HG03354 (cell line): ENCODE data around the gene SLC51B.
"Not testable (repeated sequence)": the region's sequence is repeated elsewhere in the genome, so short reads cannot be mapped to it uniquely, and the experiment has no call there.

Source experiments
- ATAC-seq: cut with Tn5 transposase; IDR thresholded peaks from one replicate; pipeline ENCODE4 v1.9.1; 2021; ENCODE audit warnings: mild to moderate bottlenecking; ENCODE audit not compliant: unreplicated experiment, poor library complexity, severe bottlenecking

The SLC51B gene

GRCh38 chr15:65094294-65094995 is 49.3 kb downstream of the SLC51B start:
- ATAC-seq = no peak

- ATAC-seq = no peak
Measured at GRCh38 chr15:65095011-65095746, 50.0 kb downstream of the SLC51B start.

DNA sequence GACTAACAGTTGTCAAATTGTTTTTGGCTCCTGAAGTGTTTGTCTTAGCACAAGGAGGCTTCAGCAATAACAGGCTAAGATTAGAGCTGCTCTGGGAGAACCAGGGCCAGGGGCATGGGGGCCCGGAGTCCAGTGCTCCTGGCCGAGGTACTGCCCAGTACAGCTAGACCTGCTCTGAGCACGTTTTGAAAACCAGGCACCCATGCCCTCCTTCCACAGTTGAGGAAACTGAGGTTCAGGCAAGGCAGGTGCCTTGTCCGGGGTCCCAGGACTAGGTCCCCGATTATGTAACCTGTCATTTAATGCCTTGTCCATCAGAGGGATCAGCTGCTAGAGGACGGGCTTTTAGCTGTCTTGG is 50.5 kb downstream of the SLC51B start:
- no peak for ATAC-seq

DNA sequence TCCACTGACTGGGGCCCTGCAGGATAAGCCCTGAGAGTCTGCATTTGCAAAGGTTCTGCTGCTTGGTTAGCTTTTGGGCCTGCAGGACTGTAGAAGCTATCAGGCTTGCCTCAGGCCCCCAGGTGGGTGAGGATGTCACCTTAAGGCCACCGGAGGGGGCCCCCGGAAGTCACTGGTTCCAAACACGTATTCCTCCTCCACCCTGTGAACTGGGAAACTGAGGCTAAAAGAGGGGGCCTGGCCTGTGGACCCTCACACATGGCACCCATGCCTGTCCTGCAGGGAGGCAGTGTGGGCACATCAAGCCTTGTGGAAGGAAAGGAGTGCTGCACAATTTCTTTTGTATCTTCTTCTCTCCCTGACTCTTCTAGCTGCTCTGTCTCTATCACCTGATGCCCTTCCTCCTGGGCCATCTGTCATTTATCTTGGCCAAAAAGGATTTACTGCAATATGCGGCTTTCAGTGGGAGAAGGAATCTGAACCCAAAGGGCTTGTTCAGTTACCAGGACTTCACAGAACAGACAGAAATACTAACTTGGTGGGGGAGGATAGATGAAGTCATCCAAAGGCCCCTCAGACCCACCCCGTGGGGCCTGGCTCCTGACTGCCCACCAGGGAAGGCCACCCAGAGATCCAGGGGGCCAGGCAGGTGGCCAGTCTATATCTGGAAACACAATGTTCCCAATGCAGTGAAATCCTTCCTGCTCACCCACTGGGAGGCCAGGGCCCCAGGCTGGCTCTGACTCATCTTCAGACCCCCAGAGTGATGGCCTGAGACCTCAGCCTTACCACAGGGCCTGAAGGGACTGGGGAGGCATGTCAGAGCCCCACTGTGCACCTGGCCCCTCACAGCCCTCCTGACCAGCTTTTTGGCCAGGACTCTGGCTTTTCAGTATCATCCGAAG is 51.5 kb downstream of the SLC51B start:
- ATAC-seq = no peak

GRCh38 chr15:65097651-65098263 is 52.6 kb downstream of the SLC51B start:
- ATAC-seq = no peak

- no peak for ATAC-seq
Measured at GRCh38 chr15:65099336-65099735, 54.1 kb downstream of the SLC51B start.

DNA sequence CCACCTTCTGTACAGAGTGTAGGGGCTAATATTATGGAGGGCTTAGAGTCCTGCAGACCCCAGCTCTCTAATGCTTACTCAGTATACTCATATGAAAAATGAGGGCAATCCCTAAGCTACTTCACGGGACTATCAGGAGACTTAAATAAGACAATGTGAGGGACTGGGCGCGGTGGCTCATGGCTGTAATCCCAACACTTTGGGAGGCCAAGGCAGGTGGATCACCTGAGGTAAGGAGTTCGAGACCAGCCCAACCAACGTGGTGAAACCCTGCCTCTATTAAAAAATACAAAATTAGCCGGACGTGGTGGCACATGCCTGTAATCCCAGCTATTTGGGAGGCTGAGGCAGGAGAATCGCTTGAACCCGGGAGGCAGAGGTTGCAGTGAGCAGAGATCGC is 54.6 kb downstream of the SLC51B start:
- ATAC-seq = not testable (repeated sequence)

- ATAC-seq = no peak
Measured at GRCh38 chr15:65100442-65100841, 55.3 kb downstream of the SLC51B start.

GRCh38 chr15:65101411-65101890 is 56.3 kb downstream of the SLC51B start:
- ATAC-seq = no peak

DNA sequence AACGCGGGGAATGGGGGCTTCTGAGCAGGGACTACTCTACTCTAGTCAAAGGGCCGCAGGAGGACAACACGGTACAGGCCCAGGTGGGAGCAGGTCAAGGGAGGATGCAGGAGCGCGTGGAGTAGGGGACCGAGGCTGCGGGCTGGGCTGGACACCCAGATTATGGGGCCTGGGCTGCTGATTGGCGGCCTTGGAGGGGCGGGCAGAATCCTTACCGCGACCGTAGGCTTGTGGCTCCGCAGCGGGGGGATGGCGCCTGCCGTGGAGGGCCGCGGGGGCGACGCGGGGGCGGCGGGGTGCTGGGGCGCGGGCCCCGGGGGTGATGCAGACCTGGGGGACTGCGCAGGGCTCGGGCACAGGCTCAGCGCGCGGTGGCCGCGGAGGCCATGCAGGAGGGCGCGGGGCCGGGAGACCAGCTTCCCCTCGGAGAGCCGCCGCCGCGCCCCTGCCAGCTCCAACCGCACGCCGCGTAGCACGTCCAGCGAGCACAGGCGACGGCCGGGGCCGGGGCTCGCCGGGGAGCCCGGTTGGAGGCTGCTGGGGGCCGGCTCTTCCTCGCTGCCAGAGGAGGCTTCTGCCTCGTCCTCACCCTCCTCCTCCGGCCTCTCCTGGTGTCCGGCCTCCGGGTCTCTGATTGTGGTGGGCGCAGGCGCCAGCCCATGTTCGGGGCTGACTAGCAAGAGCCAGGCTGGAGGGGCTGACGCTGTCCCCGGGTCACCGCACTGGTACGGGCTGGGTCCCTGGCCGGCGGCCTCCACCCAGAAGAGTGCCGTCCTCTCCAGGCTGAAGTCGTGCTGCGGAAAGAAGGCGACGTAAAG is 56.9 kb downstream of the SLC51B start:
- no peak for ATAC-seq

DNA sequence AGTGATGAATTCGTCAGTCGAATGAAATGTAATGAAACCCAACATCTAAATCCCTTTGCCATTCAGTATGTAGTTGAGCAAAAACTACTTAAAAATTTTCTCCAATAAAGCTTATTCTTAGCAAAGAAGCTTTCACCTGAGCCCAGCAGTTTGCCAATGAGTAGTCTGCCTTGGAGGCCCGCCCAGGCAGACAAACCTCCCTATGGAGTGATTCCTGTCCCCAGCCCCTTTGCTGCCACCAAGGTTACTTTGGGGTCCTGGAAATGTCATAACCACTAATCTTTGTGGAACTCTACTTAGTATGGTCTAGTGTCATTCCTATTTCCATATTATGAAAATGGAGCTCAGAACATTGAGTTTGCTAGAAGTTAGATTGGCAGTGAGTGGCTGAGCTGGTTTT is 57.7 kb downstream of the SLC51B start:
- no peak for ATAC-seq
